HPDE6-E6E7 (cell line): Measurements from ENCODE around the gene CAPRIN2.

Experiments
- DNase-seq: peaks from one replicate; pipeline ENCODE4 v3.0.0; 2011; ENCODE audit warnings: missing footprints; ENCODE audit errors: extremely low spot score

Gene CAPRIN2

DNA sequence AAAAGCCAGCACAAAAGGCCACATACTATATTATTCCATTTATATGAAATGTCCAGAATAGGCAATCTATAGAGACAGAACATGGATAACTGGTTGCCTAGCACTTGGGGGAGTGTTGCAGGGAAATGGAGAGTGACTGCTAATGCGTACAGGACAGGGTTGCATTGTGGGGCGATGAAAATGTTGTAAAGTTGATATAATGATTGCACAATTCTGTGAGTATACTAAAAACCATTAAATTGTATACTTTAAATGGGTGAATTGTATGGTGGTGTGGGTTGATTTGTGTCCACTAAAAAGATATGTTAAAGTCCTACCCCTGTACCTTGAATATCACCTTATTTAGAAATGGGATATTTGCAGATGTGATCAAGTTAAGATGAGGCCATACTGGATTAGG is 7.0 kb upstream of the CAPRIN2 start:
- DNase-seq, result no peak

DNA sequence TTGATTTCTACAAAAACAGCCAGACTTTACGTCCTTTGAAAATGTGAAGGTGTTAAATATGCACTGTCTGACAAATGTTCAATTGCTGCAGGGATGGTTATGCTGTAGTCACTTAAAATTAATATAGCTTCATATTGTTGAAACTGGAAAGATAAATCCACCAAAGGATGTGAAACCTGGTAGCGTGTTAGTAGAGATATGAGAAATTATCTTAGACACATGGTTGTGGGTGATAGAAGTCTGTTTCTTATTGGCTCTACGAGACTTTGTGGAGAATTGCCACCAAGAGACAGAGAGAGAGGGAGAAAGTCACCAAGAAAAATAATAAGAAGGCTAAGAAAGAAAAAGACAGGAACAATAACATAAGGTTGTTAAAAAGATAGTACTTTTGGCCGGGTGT is 2.6 kb upstream of the CAPRIN2 start:
- DNase-seq, result no peak

DNA sequence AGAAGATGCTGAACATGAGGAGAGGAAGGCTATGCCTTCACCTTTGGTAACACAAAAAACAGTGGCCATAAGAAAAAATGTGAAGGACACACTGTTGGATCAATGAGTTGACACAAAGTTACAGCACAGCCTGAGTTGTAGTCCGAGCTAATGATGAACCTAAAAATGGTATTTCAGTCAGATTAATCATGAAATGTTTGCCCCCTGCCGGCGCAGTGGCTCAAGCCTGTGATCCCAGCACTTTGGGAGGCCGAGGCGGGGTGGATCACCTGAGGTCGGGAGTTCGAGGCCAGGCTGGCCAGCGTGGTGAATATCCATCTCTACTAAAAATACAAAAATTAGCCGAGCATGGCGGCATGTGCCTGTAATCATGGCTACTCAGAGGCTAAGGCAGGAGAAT is 1.3 kb upstream of the CAPRIN2 start:
- DNase-seq, result no peak

DNA sequence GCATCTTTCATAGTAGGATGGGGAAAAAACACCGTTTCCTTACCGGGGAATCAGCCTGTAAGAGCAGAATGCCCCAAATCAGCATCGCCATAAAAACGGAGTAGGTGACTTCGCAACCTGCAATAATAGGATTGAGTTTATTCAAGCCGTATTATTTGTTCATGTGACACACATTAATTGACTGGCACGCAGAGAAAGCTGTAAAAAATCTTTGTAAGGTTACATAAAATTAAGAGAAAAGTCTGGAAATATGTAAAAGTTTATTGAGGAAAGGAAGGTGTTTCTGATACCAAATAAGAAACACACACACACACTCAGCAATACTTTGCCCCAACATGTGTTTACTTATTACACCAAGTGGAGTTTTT is 628 bp upstream of the CAPRIN2 start:
- no peak for DNase-seq

DNA sequence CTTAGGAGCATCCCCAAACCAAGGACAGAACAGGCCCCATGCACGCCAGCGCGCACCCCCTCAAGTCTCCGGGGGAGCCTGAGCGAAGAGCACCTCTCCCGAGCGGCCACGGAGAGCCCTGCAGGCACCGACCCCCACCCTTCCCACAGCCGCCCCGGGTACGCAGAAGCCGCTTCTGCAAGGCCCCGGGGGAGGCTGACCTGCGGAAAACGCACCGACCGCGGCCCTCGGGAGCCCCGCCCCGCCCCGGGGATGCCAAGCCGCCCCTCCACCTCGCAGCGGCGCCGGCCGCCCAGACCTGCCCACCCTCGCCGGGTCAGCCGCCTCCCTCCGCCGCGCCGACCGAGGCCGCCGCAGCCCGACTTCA is 385 bp downstream of the CAPRIN2 start:
- no peak for DNase-seq

DNA sequence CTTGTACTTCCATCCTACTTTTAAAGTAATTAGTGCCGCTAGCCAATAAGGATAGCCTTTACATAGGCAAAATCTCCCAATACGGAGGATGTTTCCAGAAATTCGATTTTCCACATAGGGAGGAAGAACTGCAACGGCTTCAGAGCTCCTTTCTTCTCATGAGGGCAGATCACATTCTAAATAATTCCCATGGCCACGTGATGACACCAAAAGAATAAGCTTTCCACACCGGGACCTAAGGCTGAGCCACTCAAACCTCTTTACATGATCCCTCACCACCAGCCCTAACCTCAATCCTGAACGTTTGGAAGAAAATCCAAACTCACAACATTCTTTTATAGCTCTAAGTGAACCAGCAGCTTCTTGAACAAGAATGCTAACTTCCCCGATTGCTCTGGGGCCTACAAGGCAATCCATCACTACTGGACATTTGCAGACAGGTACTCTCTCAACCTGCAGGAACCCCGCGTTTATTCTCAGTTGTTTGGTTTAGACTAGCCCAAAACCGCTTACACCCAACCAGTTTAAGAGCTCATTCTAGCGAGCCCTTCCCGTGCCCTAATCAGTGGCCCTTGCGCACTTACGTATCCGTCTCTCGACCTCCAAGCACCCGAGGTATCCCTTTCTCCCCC is 884 bp downstream of the CAPRIN2 start:
- DNase-seq, result no peak

DNA sequence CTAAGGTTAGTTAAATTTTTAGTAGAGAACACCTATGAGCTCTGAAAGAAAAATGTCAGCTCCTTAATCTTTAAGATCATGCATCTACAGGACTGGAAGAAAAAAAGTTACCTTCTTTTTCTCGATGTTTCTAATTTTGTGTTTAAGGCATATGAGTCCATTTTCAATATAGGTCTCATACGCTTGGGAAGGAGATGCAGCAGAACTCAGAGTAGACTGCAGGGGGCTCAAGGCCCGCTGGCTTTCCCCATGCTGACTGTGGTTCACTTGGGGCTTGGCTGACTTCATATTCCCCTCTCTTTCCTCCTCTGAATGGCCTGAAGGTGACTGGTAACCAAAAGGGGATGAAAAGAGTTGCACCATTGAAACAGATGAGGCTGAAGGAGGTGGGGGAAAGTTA is 1.5 kb downstream of the CAPRIN2 start:
- no peak for DNase-seq

DNA sequence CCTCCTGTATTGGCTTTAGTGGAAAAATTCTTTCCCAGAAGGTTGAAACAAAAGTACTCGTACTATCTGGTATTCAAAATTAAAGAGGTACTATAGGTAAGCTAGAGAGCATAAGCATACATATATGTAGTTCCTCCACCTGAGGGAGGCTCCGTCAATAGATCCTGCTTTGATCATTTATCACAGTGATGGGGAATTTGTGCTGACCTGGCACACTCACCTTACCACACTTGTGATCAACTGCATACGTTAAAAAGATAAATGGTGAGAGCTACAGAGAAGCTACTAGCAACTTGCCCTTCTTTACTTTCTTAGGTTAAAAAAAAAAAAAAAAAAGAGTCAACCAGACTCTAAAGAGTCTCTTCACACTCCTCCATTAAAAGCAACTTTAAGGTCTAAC is 2.5 kb downstream of the CAPRIN2 start:
- DNase-seq, result no peak

DNA sequence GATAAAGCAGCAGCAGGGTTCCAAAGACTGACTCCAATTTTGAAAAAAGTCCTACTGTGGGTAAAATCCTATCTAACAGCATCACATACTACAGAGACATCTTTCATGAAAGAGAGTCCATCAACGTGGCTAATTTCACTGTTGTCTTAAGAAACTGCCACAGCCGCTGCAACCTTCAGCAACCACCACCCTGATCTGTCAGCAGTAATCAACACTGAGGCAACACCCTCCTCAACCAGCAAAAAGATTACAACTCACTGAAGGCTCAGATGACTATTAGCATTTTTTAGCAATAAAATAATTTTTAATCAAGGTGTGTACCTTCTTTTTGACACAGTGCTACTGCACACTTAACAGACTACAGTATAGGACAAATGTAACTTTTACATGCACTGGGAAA is 6.6 kb downstream of the CAPRIN2 start:
- DNase-seq, result no peak

DNA sequence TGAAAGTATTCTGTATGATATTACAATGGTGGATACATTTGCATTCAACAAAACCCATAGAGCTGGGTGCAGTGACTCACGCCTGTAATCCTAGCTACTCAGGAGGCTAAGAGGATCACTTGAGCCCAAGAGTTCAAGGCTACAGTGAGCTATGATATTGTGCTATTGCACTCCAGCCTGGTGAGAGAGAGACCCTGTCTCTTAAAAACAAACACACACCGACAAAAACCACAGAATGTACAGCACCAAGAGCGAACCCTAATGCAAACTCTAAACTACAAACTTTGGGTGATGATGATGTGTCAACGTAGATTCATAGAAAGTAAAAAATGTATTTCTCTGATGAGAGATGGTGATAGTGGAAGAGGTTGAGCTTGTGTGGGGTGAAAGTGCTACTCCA is 8.6 kb downstream of the CAPRIN2 start:
- no peak for DNase-seq

DNA sequence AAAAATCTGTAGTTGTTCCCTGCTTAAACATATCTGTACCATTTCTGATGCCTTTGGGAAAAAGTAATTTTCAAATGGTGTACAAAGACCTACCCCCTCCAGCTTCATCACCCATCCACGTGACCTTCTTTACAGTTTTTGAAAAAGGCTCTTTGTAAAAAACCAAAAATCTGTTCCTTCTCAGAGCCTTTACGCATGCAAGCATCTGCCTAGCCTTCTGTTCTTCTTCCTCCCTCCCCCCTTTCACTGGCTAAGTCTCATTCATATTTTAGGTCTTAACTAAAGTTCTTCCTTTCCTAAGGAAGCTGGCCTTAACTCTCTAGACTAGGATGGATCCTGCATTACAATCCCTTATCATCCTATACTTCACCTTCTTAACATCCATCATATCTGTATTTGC is 10.4 kb downstream of the CAPRIN2 start:
- no peak for DNase-seq

DNA sequence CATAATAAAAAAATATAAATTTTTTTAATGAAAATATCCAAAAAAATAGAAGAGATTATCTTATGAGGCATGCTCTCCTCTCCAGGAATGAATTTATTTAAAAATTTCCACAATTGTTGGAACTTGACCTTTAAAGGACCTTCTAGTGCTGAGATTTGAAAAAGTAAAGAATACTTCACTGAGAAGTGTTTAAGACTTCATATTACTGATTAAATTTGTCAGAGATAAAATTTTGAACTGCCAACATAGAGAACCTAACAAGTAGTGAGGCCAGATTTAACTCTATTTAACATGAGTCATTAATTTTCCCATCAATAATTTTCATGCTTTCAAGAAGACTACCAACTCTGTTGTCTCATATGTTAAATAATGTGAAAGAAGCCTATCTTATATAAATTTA is 14.5 kb downstream of the CAPRIN2 start:
- DNase-seq, result no peak

DNA sequence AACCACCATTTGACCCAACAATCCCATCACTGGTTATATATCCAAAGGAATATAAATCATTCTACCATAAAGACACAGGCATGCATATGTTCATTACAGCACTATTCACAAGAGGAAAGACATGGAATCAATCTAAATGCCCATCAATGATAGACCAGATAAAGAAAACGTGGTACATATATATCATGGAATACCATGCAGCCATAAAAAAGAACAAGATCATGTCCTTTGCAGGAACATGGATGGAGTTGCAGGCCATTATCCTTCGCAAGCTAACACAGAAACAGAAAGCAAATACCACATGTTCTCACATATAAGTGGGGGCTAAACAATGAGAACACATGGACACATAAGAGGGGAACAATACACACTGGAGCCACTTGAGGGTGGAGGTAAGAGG is 15.7 kb downstream of the CAPRIN2 start:
- no peak for DNase-seq

DNA sequence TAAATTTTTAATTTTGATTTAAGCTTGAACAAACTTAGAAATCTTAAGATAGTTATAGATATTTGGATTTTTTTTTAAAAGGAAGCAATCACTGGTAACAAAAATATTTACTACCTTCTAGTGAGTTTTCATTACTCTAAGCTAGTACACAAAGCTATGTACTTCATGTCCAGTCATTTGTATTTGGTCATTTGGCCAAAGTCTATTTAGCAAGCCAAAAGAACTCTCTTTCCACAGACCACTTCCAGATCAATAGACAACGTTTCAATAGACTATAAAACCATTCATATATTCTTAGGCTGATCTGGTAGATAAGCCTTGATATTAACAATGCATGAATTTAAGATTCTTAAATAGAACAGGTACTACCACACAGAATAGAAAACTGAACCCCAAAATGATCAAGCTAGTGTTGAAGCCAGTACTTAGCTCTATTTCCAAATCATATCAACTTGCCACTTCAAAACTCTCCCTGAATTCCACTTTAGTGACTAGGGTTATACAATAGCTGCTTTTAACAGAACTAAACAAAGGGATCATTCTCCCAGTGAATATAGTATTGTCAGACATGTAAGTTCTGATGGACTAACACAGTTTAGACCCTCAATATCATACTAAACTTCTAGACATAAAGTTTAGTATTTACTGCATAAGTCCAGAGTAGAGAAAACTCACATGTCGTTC is 21.7 kb downstream of the CAPRIN2 start:
- DNase-seq, result no peak

DNA sequence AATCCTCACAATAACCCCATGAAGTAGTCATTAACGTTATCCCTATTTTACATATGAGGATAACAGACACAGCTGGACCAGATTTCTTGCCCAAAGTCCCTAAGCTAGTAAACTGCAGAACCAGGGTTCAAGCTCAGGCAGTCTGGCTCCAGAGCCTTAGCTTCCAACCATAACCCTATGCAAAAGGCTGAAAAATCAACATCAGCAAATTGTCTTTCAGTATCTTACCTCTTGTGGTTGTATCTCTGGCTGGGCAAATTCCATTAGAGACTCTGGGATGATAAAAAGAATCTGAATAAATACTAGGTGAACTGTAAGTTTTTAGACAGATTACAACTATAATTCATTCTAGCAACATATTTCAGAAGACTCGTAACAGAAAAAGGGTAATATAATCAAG is 24.7 kb downstream of the CAPRIN2 start:
- no peak for DNase-seq

DNA sequence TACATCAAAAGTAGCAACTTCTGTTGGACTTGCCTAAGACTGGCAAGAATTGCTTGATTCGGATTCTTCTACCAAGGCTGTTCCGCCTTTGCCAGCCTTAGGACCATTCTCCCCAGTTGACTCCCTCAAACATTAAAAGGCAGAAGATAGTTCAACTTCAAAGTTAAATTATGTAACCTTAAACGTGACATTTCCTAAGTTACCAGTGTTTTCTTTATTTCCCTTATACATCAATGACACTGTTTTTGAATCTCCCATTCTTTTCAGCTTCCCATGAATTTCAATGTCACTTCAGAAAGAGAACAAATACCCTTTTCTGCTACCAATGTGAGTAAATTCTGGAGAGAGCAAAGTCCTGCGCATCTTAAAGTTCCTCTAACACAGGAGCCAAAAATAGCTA is 25.2 kb downstream of the CAPRIN2 start:
- no peak for DNase-seq

DNA sequence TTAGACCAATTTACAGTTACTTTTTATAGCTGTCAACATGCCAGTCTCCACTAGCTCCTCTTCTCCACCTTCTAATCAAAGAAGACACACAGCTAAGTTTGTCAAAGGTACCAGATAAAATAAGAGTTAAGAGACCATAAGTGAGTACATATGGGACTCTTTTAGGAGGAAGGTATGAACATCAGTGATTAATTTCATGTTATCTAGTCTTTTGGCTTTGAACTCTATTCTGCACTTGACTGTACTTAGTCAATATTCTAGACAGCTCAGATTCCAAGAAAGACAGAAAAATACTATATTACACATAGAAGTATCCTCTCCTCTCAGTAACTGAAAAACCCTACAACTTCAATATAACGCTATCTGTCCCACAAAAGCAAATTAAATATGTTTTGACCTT is 28.1 kb downstream of the CAPRIN2 start:
- DNase-seq, result no peak

DNA sequence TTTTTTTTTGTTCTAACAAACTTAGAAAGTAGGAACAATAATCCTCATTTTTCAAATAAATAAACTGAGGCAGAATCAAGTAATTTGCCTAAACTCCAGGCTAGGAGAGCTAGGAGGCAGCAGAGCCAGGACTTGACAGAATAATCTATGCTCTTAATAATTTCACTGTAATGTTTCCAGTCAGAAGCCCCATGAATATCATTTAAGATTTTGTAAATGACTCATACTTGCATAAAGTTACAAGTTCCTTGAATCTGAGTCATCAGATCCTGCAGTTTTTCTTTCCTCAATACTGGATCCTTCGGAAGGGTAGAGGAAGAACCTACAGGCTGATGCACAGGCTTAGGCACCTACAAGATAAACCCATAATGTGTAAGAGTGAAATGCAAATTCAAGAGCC is 29.0 kb downstream of the CAPRIN2 start:
- peak; percentile 46 for DNase-seq

DNA sequence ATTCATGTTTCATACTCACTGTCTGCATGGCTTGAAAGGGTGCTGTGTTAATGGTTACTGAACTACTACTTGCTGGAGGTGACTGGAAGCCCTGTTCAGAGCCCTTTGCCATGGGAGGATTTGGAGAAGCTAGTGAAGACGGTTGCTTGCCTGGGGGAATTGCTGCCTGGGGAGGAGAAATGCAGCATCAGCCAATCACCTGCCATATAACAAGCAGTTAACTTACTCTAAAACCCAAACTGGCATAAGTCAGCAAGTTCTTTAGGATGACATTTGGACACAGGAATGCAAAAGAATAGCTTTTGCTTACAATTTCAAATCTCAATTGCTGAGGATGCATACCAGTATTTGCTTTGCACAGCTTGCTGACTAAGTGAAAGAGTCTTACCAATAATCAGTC is 35.7 kb downstream of the CAPRIN2 start:
- DNase-seq, result no peak

DNA sequence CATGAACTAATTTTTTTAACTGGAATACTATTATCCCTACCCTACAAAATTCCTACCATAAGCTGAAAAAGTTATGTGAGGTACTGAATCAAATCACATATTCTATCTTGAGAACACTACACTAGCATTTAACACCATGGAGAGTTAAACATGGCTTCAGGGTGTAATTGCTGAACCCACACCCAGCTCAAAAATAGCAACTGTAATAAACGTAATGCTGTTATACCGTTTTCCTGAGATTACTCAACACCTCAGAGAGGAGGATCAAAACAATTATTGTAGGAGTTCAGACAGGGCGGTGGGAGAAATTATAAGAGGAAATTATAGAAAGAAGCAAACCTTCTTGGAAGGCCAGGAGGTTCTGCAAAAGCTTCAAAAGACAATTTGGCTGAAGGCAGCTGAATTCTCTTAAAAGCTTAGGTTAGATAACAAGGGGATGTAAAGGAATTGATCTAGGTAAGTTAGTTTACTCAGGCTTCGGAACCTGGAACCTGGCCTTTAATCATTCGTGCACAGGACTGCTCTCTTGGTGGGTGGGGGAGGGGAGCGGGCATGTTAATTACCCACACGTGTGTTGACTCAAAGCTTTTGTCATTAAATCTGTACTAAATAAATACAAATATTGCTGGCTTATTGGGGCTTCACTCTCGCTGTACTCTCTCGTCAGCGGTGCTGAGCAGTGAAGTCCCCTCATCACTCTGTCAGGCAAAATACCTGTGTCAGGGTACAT is 47.0 kb downstream of the CAPRIN2 start:
- DNase-seq, result no peak

DNA sequence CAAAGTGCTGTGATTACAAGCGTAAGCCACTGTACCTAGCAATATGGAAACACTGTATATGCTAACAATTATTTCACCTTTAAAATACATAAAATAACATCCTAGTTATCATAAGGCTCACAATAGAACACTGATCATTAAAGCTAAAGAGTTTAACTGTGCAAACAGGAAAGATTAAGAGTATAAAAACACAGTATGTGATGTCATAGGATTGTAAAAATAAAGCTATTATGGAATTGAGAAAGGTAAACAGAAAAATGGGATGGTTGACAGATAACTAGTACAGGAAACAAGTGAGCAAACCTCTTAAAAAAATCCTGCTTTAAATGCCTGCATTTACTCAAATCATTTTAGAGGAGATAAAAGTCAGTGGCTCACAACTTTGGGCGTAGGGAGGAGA is 48.3 kb downstream of the CAPRIN2 start:
- DNase-seq, result no peak

DNA sequence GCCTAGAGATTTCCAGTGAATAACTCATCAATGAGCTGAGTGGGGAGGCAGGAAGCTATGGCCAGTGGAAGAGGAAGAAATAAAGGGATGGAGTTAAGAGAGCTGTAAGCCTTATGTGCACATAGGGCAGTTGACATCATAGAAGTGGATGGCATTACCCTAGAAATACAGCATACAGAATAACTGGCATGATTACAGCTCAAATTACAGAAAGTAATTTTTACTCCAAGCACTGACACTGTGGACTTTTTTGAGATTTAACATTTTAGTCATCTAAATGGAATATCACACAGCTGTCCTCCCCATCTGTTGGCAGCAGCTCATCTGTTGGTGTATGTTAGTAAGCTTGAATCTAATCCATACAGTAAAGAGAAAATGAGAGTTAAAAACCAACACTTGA is 53.7 kb downstream of the CAPRIN2 start:
- no peak for DNase-seq

DNA sequence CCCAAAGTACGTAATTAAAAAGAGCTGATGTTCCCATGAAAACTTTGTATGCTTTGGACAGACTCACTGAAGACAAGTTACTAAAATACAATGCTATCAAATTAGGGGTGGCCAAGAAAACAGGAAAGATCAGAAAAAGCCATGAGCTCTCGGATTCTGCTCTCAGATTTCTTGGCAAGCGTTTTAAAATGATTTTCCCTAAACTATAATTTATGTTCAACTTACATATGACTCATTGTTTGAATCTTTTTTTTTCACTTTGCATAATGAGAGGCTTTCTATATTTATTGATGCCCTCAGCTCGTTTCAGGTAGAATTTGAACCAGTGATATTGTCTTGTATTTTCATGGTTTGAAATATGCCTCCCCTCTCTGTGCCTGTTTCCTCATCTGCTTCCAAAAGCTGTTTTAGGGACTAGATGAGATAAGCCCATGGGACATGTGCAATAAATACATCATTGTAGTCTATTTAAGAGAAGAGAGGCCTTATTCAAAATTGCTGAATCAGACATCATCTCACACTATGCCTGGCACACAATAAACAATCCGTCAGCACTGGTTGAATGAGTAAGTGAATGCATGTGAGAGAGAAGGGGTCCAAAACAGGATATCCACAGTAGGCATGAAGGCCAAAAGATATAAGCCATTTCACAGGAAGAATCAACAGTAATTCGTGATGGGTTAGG is 54.4 kb downstream of the CAPRIN2 start:
- no peak for DNase-seq
